CD4-positive, alpha-beta T cell (primary cell): ENCODE measurements around the gene IGFLR1. TPM values are rescaled to one million over a fixed set of nuclear protein-coding genes. Genes with fewer than 3 reads are reported as not detected.
A peak's percentile ranks its signal among the peaks of the same experiment; 100 is the strongest.

Source experiments
- ATAC-seq: fragments of 200-7000 bp; cut with Tn5 transposase; one replicate; pipeline ENCODE4 v1.10.0; 2022; ENCODE audit warnings: mild to moderate bottlenecking; ENCODE audit not compliant: poor library complexity
- CTCF ChIA-PET: fragments of 350-600 bp; sonication (Branson Sonifier 250); formaldehyde crosslinking; loops from one replicate; lab custom pipeline; 2021; ENCODE audit warnings: antibody characterized with exemption, inconsistent platforms; lab: Charles Lee
- POLR2A ChIA-PET: fragments of 350-600 bp; sonication (Branson Sonifier 250); formaldehyde crosslinking; loops from one replicate; lab custom pipeline; 2021; ENCODE audit warnings: antibody characterized with exemption, inconsistent platforms; lab: Charles Lee
- DNase-seq, 14 experiments: peaks; one replicate each; pipeline ENCODE4 v3.0.0-alpha.2; 2013 to 2020; ENCODE audit warnings: mixed read lengths in 2 of 14
- H3K27ac ChIP-seq, 2 donors: one replicate each; pipeline versions ENCODE4 v1.5.1 to v1.7.0; 2013; ENCODE audit warnings: low read length in 2 of 2, low read depth in 1 of 2, mild to moderate bottlenecking in 1 of 2
- H3K27me3 ChIP-seq, 2 experiments: 1 replicate in 1 of 2; 2 replicates in 1 of 2; pipeline versions ENCODE4 v1.6.1 to v1.7.0; 2013; ENCODE audit warnings: low read length in 2 of 2, control low read depth in 1 of 2, mild to moderate bottlenecking in 1 of 2, moderate library complexity in 1 of 2; ENCODE audit not compliant: insufficient read depth in 2 of 2, control insufficient read depth in 1 of 2
- H3K36me3 ChIP-seq: one replicate; pipeline ENCODE4 v1.6.1; 2013; ENCODE audit warnings: low read length, control low read depth; ENCODE audit not compliant: insufficient read depth
- H3K4me1 ChIP-seq: one replicate; pipeline ENCODE4 v1.6.1; 2013; ENCODE audit warnings: low read length, control low read depth; ENCODE audit not compliant: insufficient read depth
- H3K4me3 ChIP-seq: one replicate; pipeline ENCODE4 v1.5.1; 2013; ENCODE audit warnings: mild to moderate bottlenecking, low read length, moderate library complexity
- H3K9me3 ChIP-seq, 2 experiments: 1 replicate in 1 of 2; 2 replicates in 1 of 2; pipeline versions ENCODE4 v1.6.1 to v1.7.0; 2013; ENCODE audit warnings: low read length in 2 of 2, mild to moderate bottlenecking in 2 of 2, control low read depth in 1 of 2, moderate library complexity in 1 of 2; ENCODE audit not compliant: control insufficient read depth in 1 of 2, insufficient read depth in 1 of 2
- H3K27ac Mint-ChIP-seq: one replicate; pipeline ENCODE4 v1.8.0; 2020; ENCODE audit warnings: mixed read lengths
- H3K27me3 Mint-ChIP-seq: one replicate; pipeline ENCODE4 v1.8.0; 2021; ENCODE audit warnings: mixed read lengths
- H3K36me3 Mint-ChIP-seq: one replicate; pipeline ENCODE4 v1.8.0; 2021; ENCODE audit warnings: low read depth, mixed read lengths
- H3K4me1 Mint-ChIP-seq: one replicate; pipeline ENCODE4 v1.8.0; 2021; ENCODE audit warnings: low read depth, mixed read lengths
- H3K4me3 Mint-ChIP-seq: one replicate; pipeline ENCODE4 v1.8.0; 2020; ENCODE audit warnings: mild to moderate bottlenecking, mixed read lengths
- H3K9me3 Mint-ChIP-seq: one replicate; pipeline ENCODE4 v1.8.0; 2020; ENCODE audit warnings: mixed read lengths
- intact Hi-C, 2 experiments: fragments of 100-400 bp; cut with DNase I in 1 of 2; cut with micrococcal nuclease in 1 of 2; formaldehyde crosslinking; loops; one replicate each; pipeline versions ENCODE4 v1.15.1 to v1.9.0; 2023 to 2025; cut with DNase I, micrococcal nuclease
- total RNA-seq, 174 experiments: library from RNA in 2 of 174; stranded (reverse) in 2 of 174; gene quantifications; one replicate each; pipeline ENCODE4 v1.2.3 and lab custom pipeline; 2021 to 2026
- TF ChIP-seq, protein P1 (sequence below): fragments of 200-600 bp; IDR thresholded peaks from one replicate; pipeline ENCODE4 v1.8.0; 2022; ENCODE audit warnings: antibody characterized with exemption, mild to moderate bottlenecking

IGFLR1 gene
- total RNA-seq, 2 experiments from 2014 or later = 40.3 to 43.1 TPM

DNA sequence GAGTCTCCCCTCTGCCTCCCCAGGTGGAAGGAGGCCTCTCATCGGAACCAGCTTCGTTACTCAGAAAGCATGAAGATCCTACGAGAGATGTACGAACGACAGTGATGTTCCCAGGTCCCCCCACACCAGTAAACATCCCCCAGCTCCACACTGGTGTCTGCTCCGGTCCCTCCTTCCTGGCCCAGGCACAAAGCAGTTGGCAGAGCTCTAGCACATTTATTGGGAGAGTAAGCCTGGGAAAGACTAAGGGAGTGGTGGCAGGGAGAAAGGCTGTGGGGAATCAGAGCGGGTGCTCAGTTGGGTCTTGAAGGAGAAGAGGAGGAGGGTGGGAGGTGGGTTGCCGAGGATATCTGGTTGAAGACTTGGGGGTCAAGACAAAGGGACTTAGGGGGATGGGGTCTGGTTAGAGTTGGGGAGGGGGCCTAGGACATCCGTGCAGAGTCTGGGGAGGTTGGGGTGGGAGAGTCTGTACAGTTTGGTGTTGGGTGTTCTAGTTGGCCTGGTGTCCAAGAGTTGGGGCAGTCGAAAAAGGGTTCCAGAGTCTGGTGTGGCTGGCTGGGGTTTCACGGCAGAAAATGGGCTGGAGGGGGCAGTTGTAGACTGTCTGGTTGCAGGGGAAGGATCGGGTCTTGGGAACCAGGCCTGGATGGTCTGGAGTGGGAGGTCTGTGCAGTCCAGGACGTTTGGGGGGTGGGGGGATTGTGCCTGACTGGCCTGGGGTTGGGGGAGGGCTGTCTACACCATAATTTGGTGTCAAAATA lies 12.3 kb upstream of the IGFLR1 start:
- ATAC-seq (no peak), DNase-seq (peak in 1 of 14 experiments; percentile 14)
- ChIA-PET POLR2A (no interaction called here), CTCF (no interaction called here)
- Histone ChIP-seq H3K4me3 (no peak overlapping the region), H3K27me3 (peaks cover 0 to 2% of the 10 kb centered on the region in 2 experiments), H3K4me1 (peaks cover 48% of the 10 kb centered on the region), H3K36me3 (peaks cover 28% of the 10 kb centered on the region), H3K9me3 (no peaks in the 10 kb centered on the region), H3K27ac (no peak overlapping the region)
- Mint-ChIP-seq H3K27me3 (peaks cover 15% of the 10 kb centered on the region), H3K9me3 (no peaks in the 10 kb centered on the region), H3K36me3 (peaks cover 34% of the 10 kb centered on the region), H3K4me3 (peak overlapping the region; percentile 80), H3K27ac (no peak overlapping the region), H3K4me1 (peaks cover 36% of the 10 kb centered on the region)
- intact Hi-C loops = loop anchor here (5.0 to 10.0 kb wide), 5 partner anchors 37 to 930 kb away; partner anchors contain the start of genes COX6B1 (in 1 of the 2), ETV2 (in 1 of the 2), KMT2B (in 1 of the 2) and ZNF567 (in 1 of the 2)
- TF ChIP-seq, protein P1, sequence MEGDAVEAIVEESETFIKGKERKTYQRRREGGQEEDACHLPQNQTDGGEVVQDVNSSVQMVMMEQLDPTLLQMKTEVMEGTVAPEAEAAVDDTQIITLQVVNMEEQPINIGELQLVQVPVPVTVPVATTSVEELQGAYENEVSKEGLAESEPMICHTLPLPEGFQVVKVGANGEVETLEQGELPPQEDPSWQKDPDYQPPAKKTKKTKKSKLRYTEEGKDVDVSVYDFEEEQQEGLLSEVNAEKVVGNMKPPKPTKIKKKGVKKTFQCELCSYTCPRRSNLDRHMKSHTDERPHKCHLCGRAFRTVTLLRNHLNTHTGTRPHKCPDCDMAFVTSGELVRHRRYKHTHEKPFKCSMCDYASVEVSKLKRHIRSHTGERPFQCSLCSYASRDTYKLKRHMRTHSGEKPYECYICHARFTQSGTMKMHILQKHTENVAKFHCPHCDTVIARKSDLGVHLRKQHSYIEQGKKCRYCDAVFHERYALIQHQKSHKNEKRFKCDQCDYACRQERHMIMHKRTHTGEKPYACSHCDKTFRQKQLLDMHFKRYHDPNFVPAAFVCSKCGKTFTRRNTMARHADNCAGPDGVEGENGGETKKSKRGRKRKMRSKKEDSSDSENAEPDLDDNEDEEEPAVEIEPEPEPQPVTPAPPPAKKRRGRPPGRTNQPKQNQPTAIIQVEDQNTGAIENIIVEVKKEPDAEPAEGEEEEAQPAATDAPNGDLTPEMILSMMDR = no peak

DNA sequence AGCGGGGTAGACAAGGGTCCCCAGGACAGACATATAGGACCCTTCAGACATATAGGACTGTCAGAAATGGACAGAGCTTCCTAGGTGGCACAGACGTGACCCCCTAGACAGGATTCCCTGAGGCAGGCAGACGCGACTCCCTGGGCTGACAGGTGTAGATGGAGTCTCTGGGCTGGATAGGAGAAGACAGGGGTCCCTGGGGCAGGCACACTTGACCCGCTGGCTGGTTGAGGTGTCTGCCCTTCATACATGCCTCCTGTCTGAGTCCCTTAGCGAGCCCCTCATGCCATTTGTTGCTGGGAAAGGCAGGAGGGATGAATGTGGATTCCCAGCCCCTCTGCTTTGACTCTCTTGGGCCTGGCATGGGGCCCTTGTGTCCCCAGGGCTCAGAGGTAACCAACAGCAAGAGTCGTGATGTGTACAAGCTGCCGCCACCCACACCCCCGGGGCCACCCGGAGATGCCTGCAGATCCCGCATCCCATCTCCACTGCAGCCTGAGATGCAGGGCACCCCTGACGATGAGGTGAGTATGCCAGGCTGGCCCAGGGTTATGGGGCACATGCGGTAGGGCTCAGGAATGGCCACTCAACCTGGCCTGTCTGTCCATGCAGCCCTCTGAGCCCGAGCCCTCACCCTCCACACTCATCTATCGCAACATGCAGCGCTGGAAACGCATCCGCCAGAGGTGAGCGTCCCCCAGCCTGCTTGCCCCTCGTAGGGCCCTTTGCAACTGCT lies 11.6 kb upstream of the IGFLR1 start:
- Histone ChIP-seq H3K36me3 (peaks cover 28% of the 10 kb centered on the region), H3K27ac (no peak overlapping the region), H3K4me3 (no peak overlapping the region), H3K9me3 (no peaks in the 10 kb centered on the region), H3K27me3 (peaks cover 0 to 2% of the 10 kb centered on the region in 2 experiments), H3K4me1 (peaks cover 48% of the 10 kb centered on the region)
- ChIA-PET CTCF (no interaction called here), POLR2A (no interaction called here)
- H3K27ac Mint-ChIP-seq = no peak overlapping the region
- intact Hi-C loops = loop anchor here in 1 of 2 experiments (10.0 kb wide), 1 partner anchor 931 kb away; the partner anchor contains the start of gene ZNF567
- peaks cover 34% of the 10 kb centered on the region for H3K36me3 Mint-ChIP-seq
- peak in 1 of 14 experiments; percentile 18 for DNase-seq
- H3K4me1 Mint-ChIP-seq = peaks cover 30% of the 10 kb centered on the region
- no peak for ATAC-seq
- H3K27me3 Mint-ChIP-seq = peaks cover 15% of the 10 kb centered on the region
- peak overlapping the region; percentile 80 for H3K4me3 Mint-ChIP-seq
- TF ChIP-seq, protein P1 = no peak
- no peaks in the 10 kb centered on the region for H3K9me3 Mint-ChIP-seq

DNA sequence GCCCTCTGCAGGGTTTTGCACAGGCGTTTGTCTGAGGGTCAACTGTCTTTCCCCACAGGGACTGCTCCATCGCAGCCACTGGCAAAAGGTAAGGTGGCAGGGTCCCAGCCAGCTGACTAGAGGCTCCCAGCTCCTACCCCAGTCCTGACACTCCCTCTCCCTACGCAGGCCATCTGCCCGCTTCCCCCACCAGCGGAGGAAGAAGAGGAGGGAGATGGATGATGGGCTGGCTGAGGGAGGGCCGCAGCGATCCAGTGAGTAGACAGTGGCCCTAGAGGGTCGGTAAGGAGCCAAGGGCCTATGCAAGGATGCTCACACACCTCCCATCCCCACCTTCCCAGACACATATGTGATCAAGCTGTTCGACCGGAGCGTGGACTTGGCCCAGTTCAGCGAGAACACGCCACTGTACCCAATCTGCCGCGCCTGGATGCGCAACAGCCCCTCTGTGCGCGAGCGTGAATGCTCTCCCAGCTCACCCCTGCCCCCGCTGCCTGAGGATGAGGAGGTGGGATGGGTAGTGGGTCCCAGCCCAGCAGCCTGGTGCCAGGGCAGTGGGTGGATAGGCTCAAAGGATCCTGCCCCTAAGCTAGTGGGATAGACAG lies 10.6 kb upstream of the IGFLR1 start:
- Histone ChIP-seq H3K9me3 (no peaks in the 10 kb centered on the region), H3K27me3 (peaks cover 0 to 2% of the 10 kb centered on the region in 2 experiments), H3K4me1 (peaks cover 46% of the 10 kb centered on the region), H3K4me3 (no peak overlapping the region), H3K36me3 (peaks cover 28% of the 10 kb centered on the region), H3K27ac (no peak overlapping the region)
- intact Hi-C loops = loop anchor here in 1 of 2 experiments (10.0 kb wide), 1 partner anchor 932 kb away; the partner anchor contains the start of gene ZNF567
- DNase-seq (peak in 1 of 14 experiments; percentile 28), ATAC-seq (no peak)
- peaks cover 35% of the 10 kb centered on the region for H3K36me3 Mint-ChIP-seq
- H3K4me1 Mint-ChIP-seq = peaks cover 32% of the 10 kb centered on the region
- H3K9me3 Mint-ChIP-seq = no peaks in the 10 kb centered on the region
- no peak overlapping the region for H3K27ac Mint-ChIP-seq
- ChIA-PET POLR2A (no interaction called here), CTCF (no interaction called here)
- TF ChIP-seq, protein P1 = no peak
- peaks cover 15% of the 10 kb centered on the region for H3K27me3 Mint-ChIP-seq
- no peak overlapping the region for H3K4me3 Mint-ChIP-seq
